Activated CD8-positive, alpha-beta memory T cell treated with anti-CD3 and anti-CD28 coated beads, Interleukin-2, amount 50 U/mL, for 24 hours (primary cell): ENCODE measurements around the gene ZNF845.
"Not testable (repeated sequence)": the region's sequence is repeated elsewhere in the genome, so short reads cannot be mapped to it uniquely, and the experiment has no call there.

Experiments
- DNase-seq: peaks from one replicate; pipeline ENCODE4 v3.0.0-alpha.2; 2020; ENCODE audit errors: extremely low read depth

ZNF845 gene

DNA sequence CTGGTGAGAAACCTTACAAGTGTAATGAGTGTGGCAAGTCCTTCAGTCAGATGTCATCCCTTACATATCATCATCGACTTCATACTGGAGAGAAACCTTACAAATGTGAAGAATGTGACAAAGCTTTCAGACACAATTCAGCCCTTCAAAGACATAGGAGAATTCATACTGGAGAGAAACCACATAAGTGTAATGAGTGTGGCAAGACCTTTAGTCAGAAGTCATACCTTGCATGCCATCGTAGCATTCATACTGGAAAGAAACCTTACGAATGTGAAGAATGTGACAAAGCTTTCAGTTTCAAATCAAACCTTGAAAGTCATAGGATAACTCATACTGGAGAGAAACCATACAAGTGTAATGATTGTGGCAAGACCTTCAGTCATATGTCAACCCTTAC, 47.8 kb downstream of the ZNF845 start:
- no peak for DNase-seq

DNA sequence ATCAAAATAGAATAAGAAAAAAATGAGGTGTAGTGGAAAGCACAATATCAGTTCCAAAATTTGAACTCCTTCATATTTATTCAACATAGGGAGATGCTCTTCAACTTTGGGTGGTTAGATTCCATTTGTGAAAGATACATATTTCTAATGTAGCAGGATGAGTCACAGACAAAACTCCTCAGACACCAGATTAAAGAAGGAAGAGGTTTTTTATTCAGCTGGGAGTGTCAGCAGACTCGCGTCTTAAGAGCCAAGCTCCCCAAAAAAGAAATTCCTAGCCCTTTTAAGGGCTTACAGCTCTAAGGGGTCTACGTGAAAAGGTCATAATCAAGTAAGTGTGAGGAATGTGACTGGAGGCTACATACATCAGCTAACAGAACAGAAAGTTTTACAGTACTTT, 54.6 kb downstream of the ZNF845 start:
- DNase-seq: no peak

DNA sequence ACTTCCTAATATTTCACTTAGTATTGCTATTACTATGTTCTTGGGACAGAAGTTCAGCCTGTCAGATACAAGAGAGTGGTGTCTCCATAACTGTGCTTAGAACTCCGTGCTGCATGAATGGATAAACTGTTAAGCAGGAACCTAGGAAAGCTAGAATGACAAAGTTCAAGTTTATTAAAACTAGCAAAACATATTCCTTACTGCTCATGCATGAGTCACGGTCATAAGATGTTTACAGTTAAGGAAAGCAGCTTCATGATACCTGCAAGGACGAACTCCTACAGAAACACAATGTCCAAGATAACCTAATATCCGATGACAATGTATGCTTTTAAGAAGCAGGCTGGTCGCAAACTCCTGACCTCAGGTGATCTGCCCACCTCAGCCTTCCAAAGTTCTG, 55.4 kb downstream of the ZNF845 start:
- DNase-seq: no peak

DNA sequence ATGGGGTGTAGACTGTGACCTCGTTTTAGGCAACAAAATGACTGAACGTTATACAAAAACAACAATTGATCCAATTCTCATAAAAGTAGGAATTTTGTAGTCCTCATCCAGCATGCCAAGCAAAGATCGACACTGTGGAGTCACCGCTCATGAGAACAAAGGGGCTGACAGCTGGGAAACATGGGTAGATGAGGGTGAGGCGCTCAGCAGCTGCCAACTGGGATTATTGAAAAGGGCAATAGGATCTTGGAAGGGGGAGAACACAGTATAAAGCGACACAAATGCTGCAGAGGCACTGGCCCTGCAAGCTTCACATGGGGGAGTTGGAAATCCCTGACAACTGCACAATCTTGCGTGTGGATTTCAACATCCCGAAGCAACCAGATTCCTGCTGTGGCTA, 56.0 kb downstream of the ZNF845 start:
- no peak for DNase-seq

DNA sequence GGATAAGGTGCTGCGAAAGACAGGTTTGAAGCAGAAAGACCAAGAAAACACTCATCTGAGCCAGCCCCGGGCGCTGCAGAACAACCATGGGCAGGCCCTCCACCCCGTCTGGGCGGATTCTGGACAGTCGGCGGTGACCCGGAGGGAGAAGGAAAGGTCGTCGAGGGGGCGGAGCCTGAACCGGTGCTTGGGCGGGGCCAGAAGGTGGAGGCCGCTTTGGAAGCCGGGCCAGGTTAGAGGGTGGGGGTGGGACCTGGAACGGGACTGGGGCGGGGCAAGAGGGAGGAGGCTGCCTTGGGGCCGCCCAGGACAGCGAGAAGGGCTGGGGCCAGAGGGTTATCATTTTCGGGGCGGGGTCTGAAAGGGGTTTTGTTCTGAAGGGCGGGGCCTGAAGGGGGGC, 56.4 kb downstream of the ZNF845 start:
- DNase-seq: no peak

DNA sequence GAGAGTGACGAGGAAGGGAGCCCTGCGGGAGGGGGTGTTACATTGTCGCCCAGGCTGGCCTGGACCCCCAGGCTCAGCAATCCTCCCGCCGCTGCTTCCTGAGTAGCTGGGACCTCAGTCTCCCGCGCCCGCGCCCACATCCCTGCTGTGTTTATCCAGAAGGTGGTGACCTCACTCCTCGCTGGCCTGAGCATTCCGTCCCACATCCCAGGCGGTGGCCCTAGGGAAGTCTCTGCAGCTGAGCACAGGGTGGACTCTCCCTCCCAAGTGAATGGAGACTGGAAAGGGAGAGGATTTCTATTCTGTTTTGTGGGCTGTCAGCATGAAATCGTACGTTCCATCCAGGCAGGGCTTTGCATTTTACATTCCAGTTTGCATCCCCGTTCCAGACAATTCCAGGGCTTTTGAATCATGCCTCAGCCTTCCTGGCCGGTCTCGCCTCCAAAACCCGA, 61.0 kb downstream of the ZNF845 start:
- DNase-seq: no peak

DNA sequence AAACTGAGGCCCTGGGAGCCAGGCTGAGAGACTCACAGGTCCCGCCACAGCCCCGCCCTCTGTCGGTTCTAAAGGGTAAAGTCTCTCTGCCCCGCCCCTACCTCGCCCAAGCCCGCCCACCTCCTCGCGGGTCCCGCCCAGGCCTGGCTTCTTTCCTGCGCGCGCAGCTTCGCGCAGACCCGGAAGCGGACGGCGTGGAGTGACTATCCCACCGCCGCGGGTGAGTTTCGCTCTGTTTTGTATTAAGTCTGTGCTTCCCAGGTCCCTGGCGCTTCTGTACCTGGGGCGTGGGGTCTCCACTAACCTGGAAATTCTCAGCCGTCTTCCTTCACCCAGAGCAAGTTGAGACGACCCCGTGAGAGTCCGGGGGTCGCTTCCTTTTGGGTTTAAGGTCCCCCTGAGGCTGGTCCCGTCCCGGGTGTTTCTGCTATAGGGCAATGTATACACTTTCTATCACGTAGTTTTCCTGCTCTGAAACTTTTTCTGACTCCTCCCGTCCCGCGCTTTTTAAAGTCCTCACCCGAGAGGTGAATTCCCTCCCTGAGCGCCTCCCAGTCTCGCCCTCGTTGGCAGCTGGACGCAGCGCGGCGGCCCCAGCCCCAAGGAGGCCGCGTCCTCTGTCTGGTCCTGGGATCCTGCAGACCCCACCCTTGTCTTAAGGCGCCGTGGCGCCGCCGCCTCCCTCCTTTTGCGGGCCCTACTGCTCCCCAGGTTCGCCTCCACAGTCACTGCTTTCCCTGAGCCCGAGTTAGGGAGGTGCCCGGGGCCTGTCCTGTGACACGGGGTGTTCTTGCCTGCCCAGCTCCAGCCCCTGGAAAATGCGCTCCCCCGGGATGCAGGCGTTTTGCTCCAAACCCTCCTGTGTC, 61.7 kb downstream of the ZNF845 start, which contains the start of gene ZNF765:
TSS of gene ZNF765 (plus strand) at position 176 of the 866 bp plus-strand sequence. CDS start 2,867 bp downstream, outside the sequence.
- peak; percentile 91 for DNase-seq

DNA sequence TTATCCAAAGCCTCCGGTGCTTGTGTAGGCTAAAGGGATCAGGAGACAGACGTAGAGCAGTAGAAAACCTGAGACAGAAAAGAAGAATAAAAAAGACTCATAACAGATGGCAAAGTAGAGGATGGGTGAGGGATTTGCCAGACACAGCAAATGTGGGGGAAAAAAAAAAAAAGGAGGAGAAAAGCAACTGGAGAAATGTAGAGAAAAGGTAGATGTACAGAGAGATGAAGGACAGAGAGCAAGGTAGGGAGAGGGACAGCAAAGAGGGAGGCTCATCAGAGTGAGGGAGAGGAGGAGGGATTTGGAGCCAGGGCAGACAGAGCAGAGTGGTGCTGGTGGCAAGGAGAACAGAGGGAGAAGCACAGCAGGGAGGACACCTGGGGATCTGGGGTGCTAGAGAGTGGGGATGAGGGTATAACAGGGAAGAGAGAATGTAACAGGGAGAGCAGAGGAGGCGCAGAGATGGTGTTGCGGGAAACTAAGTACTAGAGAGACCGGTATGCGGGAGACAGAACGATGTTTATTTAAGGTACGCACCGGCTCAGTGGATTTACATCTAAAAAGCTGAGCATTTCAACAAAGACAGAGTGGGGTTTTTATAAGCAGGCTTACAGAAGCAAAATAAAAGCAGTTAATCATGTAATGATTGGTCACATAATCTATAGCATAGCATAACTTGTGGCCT, 62.4 kb downstream of the ZNF845 start:
- DNase-seq: not testable (repeated sequence)

DNA sequence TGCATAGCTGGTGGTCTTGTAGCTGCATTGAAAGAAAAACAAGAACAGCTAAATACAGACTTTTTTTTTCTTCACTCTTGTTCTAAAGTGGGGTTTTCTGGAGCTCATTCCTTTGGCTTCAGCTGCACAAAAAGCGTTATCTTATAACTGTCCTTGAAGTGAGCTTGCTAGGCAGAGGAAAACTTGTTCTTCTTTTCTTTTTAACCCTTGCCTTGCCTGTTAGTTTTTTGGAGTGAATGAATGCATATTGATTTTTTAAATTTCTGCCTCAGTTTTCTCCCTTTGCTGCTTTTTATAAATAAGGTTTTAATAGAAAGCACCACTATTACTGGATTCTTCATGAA, 62.9 kb downstream of the ZNF845 start:
- no peak for DNase-seq

DNA sequence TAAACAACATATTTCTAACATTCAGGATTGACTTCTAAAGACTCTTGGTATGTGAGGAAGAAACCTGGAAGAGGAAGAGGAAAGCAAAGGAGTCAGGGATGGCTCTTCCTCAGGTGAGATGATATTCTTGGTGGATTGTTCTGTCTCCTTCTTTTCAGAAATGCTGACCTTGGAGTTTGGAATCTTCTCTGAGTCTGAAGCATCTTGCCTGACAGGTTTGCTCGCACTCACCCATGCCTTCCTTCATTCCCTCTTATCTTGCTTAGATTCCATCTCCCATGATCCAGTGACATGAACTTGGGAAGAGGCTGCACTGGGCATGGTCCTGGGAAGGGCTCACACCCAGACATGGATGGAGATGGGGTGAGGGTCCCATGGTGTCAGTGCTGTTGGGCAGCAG, 64.4 kb downstream of the ZNF845 start:
- DNase-seq: not testable (repeated sequence)
